Right lobe of liver (tissue), 4 donors: Measurements from ENCODE around the gene RPS6KB2.

ENCODE experiments used
- POLR2A ChIP-seq: fragments of 450-650 bp; IDR thresholded peaks from one replicate; pipeline ENCODE4 v1.6.1; 2017; ENCODE audit warnings: antibody characterized with exemption, mild to moderate bottlenecking
- TF ChIP-seq, protein P1 (sequence below), 4 donors: fragments of 200-600 bp in 3 of 4; fragments of 450-650 bp in 1 of 4; IDR thresholded peaks; one replicate each; pipeline versions ENCODE4 v1.5.1 to v1.8.0; 2016 to 2022; ENCODE audit warnings: antibody characterized with exemption in 4 of 4, mild to moderate bottlenecking in 2 of 4
- donor health status: DM: no; HTN: no; CAD: no.
- donor health status: DM: no; HTN: no; CAD: no.
- donor health status: DM: no; HTN: yes; CAD: no.

DNA sequence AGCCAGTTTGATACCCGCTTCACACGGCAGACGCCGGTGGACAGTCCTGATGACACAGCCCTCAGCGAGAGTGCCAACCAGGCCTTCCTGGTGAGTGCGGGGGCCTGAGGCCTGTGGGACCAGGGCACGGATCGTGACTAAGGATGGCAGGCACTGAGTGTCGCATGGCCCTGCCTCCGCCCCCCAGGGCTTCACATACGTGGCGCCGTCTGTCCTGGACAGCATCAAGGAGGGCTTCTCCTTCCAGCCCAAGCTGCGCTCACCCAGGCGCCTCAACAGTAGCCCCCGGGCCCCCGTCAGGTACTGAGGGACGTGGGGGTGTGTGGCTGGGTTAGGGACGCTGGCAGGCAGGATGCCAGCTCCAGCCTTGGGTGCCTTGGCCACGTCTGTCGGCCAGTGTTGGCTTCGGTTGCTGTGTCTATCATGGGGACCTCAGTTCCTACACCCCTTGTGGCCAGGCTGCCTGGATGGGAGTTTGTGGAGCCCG lies 6.1 kb downstream of the RPS6KB2 start:
- TF ChIP-seq, protein P1, sequence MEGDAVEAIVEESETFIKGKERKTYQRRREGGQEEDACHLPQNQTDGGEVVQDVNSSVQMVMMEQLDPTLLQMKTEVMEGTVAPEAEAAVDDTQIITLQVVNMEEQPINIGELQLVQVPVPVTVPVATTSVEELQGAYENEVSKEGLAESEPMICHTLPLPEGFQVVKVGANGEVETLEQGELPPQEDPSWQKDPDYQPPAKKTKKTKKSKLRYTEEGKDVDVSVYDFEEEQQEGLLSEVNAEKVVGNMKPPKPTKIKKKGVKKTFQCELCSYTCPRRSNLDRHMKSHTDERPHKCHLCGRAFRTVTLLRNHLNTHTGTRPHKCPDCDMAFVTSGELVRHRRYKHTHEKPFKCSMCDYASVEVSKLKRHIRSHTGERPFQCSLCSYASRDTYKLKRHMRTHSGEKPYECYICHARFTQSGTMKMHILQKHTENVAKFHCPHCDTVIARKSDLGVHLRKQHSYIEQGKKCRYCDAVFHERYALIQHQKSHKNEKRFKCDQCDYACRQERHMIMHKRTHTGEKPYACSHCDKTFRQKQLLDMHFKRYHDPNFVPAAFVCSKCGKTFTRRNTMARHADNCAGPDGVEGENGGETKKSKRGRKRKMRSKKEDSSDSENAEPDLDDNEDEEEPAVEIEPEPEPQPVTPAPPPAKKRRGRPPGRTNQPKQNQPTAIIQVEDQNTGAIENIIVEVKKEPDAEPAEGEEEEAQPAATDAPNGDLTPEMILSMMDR (IDR thresholded peaks at IDR 0.05): no peak
- TF ChIP-seq POLR2A: no peak
